ENCODE data around the gene CDK11A. TPM values are rescaled to one million over a fixed set of nuclear protein-coding genes. Genes with fewer than 3 reads are reported as not detected.
"Not testable (repeated sequence)": the region's sequence is repeated elsewhere in the genome, so short reads cannot be mapped to it uniquely, and the experiment has no call there.

The CDK11A gene
- total and polyA plus RNA-seq, 4 donors, result 16.5 to 45.1 (median 27.3) TPM

- DNase-seq, result no peak
- Histone ChIP-seq H3K4me1 (ENCODE audit: control insufficient read depth in 5 of 5, insufficient read depth in 5 of 5, low read length in 5 of 5) (no peaks in the 10 kb centered on the region), H3K36me3 (ENCODE audit: control insufficient read depth in 4 of 4, insufficient read depth in 4 of 4, low read length in 4 of 4) (peaks cover 3 to 25% (median 10%) of the 10 kb centered on the region in 4 donors), H3K9ac (ENCODE audit: insufficient read depth in 1 of 2, low read length in 2 of 2) (no peak overlapping the region), H3K27me3 (ENCODE audit: control insufficient read depth in 3 of 3, insufficient read depth in 3 of 3, low read length in 2 of 3) (no peaks in the 10 kb centered on the region), H3K27ac (ENCODE audit: low read depth in 1 of 2, low read length in 1 of 2) (no peak overlapping the region), H3K9me3 (ENCODE audit: control insufficient read depth in 4 of 4, insufficient read depth in 3 of 4, low read length in 3 of 4) (no peaks in the 10 kb centered on the region), H3K4me3 (no peak overlapping the region)
- TF ChIP-seq, protein P1, sequence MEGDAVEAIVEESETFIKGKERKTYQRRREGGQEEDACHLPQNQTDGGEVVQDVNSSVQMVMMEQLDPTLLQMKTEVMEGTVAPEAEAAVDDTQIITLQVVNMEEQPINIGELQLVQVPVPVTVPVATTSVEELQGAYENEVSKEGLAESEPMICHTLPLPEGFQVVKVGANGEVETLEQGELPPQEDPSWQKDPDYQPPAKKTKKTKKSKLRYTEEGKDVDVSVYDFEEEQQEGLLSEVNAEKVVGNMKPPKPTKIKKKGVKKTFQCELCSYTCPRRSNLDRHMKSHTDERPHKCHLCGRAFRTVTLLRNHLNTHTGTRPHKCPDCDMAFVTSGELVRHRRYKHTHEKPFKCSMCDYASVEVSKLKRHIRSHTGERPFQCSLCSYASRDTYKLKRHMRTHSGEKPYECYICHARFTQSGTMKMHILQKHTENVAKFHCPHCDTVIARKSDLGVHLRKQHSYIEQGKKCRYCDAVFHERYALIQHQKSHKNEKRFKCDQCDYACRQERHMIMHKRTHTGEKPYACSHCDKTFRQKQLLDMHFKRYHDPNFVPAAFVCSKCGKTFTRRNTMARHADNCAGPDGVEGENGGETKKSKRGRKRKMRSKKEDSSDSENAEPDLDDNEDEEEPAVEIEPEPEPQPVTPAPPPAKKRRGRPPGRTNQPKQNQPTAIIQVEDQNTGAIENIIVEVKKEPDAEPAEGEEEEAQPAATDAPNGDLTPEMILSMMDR (IDR thresholded peaks at IDR 0.05; ENCODE audit: control extremely low read depth, extremely low read depth), result no peak
- WGBS, 2 donors, result 92 to 94% methylated on average over 26 to 27 of the region's 27 CpGs
- no peak for ATAC-seq (ENCODE audit: insufficient read depth, low FRiP score)
Observed at GRCh38 chr1:1664941-1665814, 59.0 kb downstream of the CDK11A start.

DNA sequence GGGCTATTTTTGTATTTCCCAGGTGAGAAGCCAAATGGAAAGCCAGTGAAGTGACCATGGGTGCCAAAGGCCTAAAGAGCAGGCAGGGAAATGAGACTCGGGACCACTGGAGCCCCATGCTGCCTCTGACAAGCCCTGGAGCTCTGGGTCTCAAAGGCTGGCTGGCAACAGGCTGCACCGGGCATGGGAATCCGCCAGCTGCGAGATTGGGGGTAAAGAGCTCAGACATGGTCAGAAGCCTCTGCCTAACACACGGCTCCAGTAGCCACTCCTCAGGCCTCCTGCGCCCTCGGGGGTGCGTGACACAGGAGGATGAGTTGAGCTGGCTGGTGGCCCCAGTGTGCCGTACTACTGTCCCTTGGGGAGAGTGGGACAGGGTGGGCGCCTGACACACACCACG, 59.8 kb downstream of the CDK11A start:
- DNase-seq; H3K4me3 ChIP-seq; H3K9me3 ChIP-seq (ENCODE audit: control insufficient read depth in 4 of 4, insufficient read depth in 3 of 4, low read length in 3 of 4); H3K27me3 ChIP-seq (ENCODE audit: control insufficient read depth in 3 of 3, insufficient read depth in 3 of 3, low read length in 2 of 3); H3K27ac ChIP-seq (ENCODE audit: low read depth in 1 of 2, low read length in 1 of 2); H3K4me1 ChIP-seq (ENCODE audit: control insufficient read depth in 5 of 5, insufficient read depth in 5 of 5, low read length in 5 of 5); ATAC-seq (ENCODE audit: insufficient read depth, low FRiP score); H3K9ac ChIP-seq (ENCODE audit: insufficient read depth in 1 of 2, low read length in 2 of 2): not testable (repeated sequence)
- H3K36me3 ChIP-seq (ENCODE audit: control insufficient read depth in 4 of 4, insufficient read depth in 4 of 4, low read length in 4 of 4), result peaks cover 3 to 20% (median 8%) of the 10 kb centered on the region in 4 donors
- WGBS, 2 donors, result 33 to 85% methylated on average over 1 to 7 of the region's 11 CpGs

- peaks cover 3 to 19% (median 8%) of the 10 kb centered on the region in 4 donors for H3K36me3 ChIP-seq (ENCODE audit: control insufficient read depth in 4 of 4, insufficient read depth in 4 of 4, low read length in 4 of 4)
- H3K27me3 ChIP-seq (ENCODE audit: control insufficient read depth in 3 of 3, insufficient read depth in 3 of 3, low read length in 2 of 3); DNase-seq; H3K9ac ChIP-seq (ENCODE audit: insufficient read depth in 1 of 2, low read length in 2 of 2); ATAC-seq (ENCODE audit: insufficient read depth, low FRiP score); H3K4me3 ChIP-seq; H3K4me1 ChIP-seq (ENCODE audit: control insufficient read depth in 5 of 5, insufficient read depth in 5 of 5, low read length in 5 of 5); H3K9me3 ChIP-seq (ENCODE audit: control insufficient read depth in 4 of 4, insufficient read depth in 3 of 4, low read length in 3 of 4): not testable (repeated sequence)
- 51 to 59% methylated on average over 15 of the region's 15 CpGs for WGBS, 2 donors
- H3K27ac ChIP-seq (ENCODE audit: low read depth in 1 of 2, low read length in 1 of 2), result peak overlapping the region in 1 of 2 donors; percentile 39
Observed at GRCh38 chr1:1662830-1663560, 61.2 kb downstream of the CDK11A start.

- H3K9me3 ChIP-seq (ENCODE audit: control insufficient read depth in 4 of 4, insufficient read depth in 3 of 4, low read length in 3 of 4); DNase-seq; H3K4me3 ChIP-seq; H3K27me3 ChIP-seq (ENCODE audit: control insufficient read depth in 3 of 3, insufficient read depth in 3 of 3, low read length in 2 of 3); H3K4me1 ChIP-seq (ENCODE audit: control insufficient read depth in 5 of 5, insufficient read depth in 5 of 5, low read length in 5 of 5); H3K9ac ChIP-seq (ENCODE audit: insufficient read depth in 1 of 2, low read length in 2 of 2); ATAC-seq (ENCODE audit: insufficient read depth, low FRiP score): not testable (repeated sequence)
- WGBS, 2 donors, result 59 to 79% methylated on average over 5 to 9 of the region's 9 CpGs
- Histone ChIP-seq H3K36me3 (ENCODE audit: control insufficient read depth in 4 of 4, insufficient read depth in 4 of 4, low read length in 4 of 4) (peaks cover 3 to 19% (median 8%) of the 10 kb centered on the region in 4 donors), H3K27ac (ENCODE audit: low read depth in 1 of 2, low read length in 1 of 2) (peak overlapping the region in 1 of 2 donors; percentile 39)
Observed at GRCh38 chr1:1662392-1662791, 61.8 kb downstream of the CDK11A start.

GRCh38 chr1:1658583-1659549, 65.3 kb downstream of the CDK11A start, which contains the start of gene CDK11B:
TSS of gene CDK11B (minus strand) at chr1:1659004. CDS start at chr1:1657485, 1,519 bp downstream.
- Histone ChIP-seq H3K27ac (ENCODE audit: low read depth in 1 of 2, low read length in 1 of 2) (peak within 1 kb of the TSS; percentile 88 to 100), H3K9ac (ENCODE audit: insufficient read depth in 1 of 2, low read length in 2 of 2) (peak within 1 kb of the TSS in 1 of 2 donors; percentile 72), H3K4me3 (peak within 1 kb of the TSS; percentile 76), H3K36me3 (ENCODE audit: control insufficient read depth in 4 of 4, insufficient read depth in 4 of 4, low read length in 4 of 4) (peaks cover 6 to 16% (median 9%) of the 10 kb centered on the region in 4 donors)
- 0% methylated on average over 58 to 71 of the region's 96 CpGs for WGBS, 2 donors
- H3K9me3 ChIP-seq (ENCODE audit: control insufficient read depth in 4 of 4, insufficient read depth in 3 of 4, low read length in 3 of 4); H3K4me1 ChIP-seq (ENCODE audit: control insufficient read depth in 5 of 5, insufficient read depth in 5 of 5, low read length in 5 of 5); H3K27me3 ChIP-seq (ENCODE audit: control insufficient read depth in 3 of 3, insufficient read depth in 3 of 3, low read length in 2 of 3): not testable (repeated sequence)
- DNase-seq, result peak; percentile 97 to 98 (median 97)
- peak; percentile 84 for ATAC-seq (ENCODE audit: insufficient read depth, low FRiP score)

All from lung (tissue), 12 donors.